DMS 273 treated with DMSO at 0.1 percent for 48 hours (cell line): ENCODE results near the gene CEP72.
"Not testable (repeated sequence)": the region's sequence is repeated elsewhere in the genome, so short reads cannot be mapped to it uniquely, and the experiment has no call there.

Source experiments
- DNase-seq: peaks from one replicate; lab custom pipeline; 2025; lab: John Stamatoyannopoulos, UW

Gene CEP72

GRCh38 chr5:598564-598890, 13.6 kb upstream of the CEP72 start:
- DNase-seq = no peak

DNA sequence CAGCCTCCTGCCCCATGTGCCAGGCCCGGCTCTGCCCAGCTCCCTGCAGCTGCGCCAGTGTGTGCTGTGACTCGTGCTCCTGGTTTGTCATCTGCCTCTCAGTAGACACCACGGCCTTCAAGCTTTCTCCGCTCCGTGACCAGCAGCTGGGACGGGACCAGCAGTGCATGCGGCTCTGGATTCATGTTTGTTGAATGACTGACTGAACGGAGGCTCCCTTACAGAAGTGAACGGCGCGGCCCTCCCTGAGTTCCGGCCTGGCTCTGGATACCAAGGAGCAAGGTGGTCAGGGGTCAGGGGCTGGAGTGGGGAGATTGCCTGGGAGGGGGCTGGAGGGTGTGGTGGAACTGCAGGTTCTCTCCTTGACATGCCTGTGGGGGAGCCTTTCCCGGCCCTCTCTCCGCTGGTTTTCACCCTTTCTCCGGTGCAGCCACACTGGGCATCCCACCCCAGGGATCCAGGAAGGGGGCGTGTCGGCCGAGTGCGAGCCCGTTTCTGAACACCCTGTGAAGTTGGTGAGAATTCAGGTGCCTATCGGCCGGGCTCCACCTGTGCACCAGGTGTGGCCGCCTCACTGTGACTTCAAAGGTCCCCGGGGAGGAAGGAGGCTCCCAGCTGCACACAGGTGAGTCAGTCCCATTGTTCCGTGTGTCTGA, 11.1 kb upstream of the CEP72 start:
- no peak for DNase-seq

- DNase-seq = no peak
Measured at GRCh38 chr5:601771-602465, 10.2 kb upstream of the CEP72 start.

DNA sequence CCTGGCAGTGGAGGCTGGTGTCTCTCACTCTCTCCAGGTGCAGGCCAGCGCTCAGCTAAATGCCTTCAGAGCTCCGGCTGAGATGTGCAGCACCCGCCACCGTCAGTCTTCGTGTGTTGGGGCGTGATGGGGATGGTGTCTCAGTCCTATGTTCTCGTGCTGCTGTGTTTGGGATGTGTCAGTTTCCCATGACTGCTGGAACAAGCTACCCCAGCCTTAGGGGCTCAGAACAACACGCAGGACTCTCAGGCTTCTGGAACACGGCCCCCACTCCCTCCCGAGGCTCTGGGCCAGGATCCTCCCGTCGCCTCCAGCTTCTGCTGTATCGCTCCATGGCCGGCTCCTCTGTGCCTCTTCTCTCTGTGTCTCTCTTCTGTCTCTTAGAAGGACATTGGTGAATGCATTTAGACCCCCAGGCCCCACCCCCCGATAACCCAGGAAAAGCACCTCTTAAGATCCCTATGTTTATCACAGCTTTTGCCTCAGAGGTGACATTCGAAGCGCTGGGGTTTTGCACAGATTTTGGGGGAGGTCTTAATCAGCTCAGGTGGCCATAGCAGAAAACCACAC, 9.6 kb upstream of the CEP72 start:
- no peak for DNase-seq

DNA sequence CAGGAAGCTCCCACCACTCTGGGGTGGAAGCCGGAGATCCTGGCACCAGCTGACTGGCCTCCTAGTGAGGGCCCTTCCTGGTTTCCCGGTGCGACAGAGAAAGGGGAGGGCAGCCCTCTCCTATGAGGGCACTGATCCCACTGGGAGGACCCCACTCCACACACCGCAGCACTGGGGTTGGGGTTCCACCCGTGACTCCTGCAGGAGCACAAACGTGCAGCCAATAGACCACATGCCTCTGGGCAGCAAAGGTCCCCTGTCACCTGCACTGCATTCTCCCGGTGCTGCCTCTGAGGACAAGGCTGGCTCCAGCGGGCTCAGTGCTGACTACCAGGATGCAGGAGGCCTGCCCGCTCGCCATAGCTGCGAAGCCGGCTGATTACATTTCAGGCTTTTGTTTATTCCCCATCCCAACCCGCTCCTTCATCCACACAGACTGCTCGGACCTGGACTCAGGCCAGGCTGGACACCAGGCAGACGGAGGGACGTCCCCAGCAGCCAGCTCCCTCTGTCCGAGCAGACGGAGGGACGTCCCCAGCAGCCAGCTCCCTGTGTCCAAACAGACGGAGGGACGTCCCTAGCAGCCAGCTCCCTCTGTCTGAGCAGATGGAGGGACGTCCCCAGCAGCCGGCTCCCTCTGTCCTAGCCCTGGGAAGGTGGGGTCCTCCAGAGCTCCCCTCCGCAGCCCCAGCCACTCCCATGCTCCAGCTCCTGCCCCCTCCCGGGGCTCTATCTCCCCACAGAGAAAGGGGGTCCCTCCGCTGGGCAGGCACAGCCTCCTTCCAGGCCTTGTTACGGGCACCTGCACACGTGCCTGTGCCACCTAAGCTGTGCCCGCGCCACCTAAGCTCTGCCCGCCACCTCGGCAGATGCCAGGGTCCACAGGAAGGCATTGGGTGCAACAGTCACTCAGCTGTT, 8.8 kb upstream of the CEP72 start:
- DNase-seq = no peak

DNA sequence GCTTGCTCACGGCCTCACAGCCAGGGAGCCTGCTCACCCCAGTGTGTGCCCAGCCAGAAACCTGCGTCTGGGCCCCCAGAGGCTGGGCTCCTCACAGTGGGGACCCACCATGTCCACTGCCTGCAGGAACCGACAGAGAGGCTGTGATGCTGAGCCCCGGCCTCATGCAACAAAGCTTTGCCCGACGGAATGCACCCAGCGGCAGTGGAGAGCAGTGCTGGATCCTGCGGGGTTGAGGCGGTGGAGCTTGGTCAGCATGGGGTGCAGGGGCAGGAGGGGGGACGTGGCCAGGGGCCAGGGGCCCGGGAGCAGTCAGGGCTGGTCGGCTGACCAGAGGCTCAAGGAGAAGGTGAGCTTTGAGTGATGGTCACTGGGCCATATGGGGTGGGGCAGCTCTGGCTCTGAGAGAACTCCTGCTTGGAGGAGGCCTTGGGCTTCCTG, 7.7 kb upstream of the CEP72 start:
- no peak for DNase-seq

DNA sequence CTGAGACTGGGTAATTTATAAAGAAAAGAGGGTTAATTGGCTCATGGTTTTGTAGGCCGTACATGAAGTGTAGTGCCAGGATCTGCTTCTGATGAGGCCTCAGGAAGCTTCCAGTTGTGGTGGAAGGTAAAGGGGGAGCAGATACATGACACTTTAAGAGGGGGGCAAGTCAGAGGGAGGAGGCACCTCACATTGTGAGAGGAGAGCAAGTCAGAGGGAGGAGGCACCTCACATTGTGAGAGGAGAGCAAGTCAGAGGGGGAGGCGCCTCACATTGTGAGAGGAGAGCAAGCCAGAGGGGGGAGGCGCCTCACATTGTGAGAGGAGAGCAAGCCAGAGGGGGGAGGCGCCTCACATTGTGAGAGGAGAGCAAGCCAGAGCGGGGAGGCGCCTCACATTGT, 7.0 kb upstream of the CEP72 start:
- DNase-seq = not testable (repeated sequence)

DNA sequence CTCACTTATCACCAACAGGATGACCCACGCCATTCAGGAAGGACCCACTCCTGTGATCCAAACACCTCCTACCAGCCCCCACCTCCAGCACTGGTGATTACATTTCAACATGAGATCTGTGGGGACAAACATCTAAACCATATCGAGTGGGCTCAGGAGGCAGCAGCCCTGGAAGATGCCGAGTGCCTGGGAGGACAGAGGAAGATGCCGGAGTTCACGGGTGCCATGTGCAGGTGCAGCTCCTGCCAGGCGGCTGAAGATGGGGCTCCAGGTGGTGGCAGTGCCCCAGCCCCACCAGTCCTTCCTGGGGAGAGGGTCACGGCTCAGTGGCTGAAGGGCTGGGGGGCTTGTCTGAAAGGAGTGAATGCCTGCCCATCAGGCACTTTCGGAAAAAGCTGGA, 6.1 kb upstream of the CEP72 start:
- DNase-seq = no peak

DNA sequence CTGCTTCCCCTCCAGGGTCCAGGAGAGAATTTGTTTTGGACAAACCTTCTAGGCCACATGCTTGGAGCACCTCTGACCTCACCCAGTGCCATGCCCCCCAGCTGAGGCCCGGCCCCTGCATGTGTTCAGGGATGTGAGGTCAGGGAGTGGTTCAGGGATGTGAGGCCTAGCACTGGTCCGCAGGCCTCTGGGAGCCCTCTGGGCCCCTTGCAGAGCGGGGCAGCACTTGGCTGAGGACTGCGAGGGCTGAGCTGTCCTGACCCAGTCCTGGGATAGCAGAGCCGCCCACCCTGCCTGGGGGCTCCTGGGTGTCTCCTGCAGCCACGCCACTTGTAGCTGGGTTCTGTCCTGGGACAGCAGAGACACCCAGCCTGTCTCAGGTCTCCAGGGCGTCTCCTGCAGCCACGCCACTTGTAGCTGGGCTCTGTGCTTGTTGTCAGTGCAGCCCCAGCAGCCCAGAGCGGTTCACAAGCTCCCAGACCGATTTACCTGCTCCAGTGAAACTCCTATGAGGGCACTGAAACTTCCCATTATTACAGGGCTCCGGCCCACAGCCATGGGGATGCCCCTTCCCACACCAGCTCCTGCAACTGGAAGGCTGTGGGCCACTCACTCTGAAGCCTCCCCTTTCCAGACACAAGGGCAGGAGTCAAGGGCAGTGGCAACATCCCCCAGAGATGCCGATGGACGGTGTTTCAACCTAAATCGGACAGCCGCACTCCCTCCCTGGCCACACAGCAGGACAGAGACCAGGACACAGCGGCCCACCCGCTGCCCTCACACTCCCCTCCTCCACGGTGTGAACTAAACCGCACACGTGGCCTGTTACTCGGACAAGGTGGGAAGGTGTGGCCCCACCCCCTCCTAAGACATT, 5.4 kb upstream of the CEP72 start:
- DNase-seq = no peak

- DNase-seq = no peak
Measured at GRCh38 chr5:607541-608428, 4.4 kb upstream of the CEP72 start.

DNA sequence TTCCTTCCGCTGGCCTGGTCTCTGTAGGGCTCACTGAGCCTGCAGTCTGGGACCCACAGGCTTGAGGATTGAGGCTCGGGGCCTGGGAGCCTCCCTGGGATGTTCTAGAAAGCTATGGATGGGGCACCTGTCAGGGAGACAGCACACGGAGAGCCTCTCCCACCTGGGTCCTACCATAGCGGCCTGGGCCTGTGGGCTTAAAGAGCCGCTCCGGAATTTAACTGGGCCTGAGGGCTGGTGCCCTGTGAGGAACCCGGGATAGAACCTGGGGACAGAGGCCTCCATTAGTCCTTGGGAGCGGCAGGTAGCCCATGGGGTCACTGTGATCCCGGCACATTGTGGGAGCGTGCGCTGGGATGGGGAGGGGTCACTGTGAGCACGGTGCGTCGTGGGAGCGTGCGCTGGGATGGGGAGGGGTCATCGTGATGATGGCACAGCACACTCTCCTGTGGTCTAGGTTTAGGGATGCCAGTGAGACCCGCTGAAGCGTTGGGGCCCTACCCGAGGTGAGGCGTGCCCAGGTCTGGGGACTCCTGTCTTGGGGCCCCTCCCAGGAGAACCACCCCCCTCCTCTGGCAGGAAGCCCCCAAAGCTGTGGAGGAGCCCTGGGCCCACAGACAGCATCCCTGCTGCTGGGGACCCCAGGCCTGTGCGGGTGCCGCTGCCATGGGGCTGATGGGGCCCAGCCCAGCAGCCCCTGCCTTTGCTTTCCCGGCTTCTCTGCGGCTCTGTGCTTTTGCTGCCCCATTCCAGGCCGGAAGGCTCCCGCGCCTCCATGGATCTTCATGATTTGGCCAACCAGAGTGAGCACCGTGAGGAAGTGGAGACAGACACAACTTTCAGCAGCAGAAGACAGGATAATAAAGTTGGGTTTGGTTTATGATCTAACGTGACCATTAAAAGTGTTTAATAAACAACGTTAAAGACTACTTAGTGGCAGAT, 3.4 kb upstream of the CEP72 start:
- DNase-seq = no peak

DNA sequence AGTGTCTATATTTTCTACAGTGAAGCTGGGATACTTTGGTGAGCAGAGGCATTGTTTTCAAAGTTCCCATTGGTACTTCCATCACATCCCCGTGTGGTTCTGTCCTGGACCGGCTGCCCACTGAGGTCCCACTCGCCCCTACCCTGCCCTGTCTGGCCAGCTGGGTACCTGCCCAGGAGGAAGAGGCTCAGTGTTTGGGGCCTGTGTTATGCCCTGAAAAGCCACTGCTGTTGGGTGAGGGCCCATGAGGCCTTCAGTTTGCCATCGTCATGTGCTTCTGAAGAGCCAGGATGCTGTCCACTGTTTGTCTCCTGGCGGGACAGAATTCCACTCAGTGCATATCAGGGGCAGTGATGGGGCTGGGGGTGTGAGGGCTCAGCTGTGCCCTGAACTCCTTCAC, 2.6 kb upstream of the CEP72 start:
- no peak for DNase-seq

DNA sequence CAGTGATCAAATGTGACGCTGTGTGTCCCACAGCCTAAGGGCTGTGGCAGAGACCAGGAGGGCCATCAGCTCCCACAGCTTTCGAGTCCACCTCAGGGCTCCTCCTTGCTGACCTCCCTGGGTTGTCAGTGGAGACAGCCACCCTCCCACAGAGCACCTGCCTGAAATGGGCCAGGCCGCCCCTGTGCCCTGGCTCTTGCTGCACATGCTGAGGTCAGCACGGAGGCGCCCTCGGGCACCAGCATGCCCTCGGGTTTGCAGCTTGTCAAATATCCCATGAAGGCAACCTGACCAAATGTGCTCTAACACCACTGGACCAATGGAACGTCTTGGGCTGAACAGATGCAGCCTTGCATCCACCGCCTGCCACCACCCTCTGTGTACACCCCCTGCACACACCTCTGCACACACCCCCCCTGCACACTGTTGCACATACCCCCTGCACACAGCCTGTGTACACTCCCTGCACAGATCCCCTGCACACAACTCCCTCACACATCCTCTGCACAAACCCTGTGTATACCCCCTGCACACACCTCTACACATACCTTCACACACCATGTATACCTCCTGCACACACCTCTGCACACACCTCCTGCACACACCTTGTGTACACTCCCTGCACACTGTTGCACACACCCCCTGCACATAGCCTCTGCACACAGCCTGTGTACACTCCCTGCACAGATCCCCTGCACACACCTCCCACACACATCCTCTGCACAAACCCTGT, 2.0 kb upstream of the CEP72 start:
- no peak for DNase-seq

DNA sequence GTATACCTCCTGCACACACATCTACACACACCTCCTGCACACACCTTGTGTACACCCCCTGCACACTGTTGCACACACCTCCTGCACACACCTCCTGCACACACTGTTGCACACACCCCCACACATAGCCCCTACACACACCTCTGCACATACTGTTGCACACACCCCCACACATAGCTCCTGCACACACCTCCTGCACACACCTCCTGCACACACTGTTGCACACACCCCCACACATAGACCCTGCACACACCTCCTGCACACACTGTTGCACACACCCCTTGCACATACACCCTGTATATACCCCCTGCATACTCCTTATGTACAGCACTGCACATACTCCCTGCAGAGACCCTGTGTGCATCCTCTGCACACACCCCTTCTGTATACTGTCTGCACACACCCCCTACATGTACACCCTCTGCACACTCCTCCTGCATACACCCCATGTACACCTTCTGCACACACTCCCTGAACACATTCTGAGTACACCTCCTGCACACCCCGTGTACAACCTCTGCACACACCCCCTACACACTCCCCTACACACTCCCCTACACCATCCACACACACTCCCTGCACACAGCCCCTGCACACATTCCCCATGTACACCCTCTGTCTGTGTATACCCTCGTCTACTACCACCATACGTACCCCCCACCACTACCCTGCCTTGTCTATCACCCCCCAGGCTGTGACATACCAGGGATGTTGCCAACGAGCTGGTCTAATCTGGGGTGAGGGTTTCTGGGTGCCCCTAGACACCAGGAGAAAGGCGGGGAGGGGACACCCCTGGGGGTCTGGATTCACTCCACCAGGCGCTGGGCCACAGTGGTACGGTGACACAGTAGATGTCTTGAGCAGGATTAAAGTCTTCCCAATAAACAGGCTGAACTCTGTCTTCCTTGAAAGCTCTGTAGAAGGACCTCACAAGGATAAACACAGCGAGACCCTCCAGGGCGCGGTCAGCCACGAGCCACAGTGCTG, 1.1 kb upstream of the CEP72 start:
- DNase-seq = no peak

- no peak for DNase-seq
Measured at GRCh38 chr5:612498-613424, 621 bp downstream of the CEP72 start.

DNA sequence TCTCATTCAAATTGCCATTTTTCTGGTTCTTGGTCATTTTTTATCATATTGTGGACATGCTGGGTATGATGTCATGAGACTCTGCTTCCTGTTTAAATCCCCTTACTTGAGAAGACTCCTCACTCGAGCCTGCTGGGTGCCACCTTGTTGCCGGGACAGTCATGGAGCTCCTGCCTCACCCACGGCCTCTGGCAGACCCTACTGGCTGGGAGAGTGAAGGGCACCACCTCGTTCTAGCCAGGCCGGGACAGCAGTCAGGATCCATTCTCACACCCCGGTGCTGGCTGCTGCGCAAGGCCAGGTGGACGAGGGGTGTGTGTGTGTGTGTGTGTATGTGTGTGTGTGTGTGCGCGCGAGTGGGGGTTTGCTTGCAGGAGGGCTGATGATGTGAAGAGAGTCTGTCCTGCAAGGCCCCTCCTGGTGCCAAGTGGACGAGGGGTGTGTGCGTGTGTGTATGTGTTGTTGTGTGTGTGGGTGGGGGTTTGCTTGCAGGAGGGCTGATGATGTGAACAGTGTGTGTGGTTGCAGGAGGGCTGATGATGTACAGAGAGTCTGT, 4.4 kb downstream of the CEP72 start:
- DNase-seq = no peak
